K562 (cell line): Measurements from ENCODE around the gene GPHA2. TPM values are rescaled to one million over a fixed set of nuclear protein-coding genes. Genes with fewer than 3 reads are reported as not detected.

Experiments used
- ATAC-seq: fragments of 200-7000 bp; cut with Tn5 transposase; 3 replicates; pipeline ENCODE4 v1.9.1; 2020; ENCODE audit warnings: moderate library complexity
- BruUV-seq: library from RNA; stranded (reverse); fragments of 400-500 nt; replicated peaks from 2 replicates; lab custom pipeline; 2021; lab: Mats Ljungman, UMichigan
- CTCF ChIA-PET: fragments of 300-600 bp; formaldehyde crosslinking; extraction: SDS; loops from one replicate; lab custom pipeline; 2021; ENCODE audit warnings: low intra/inter-chr PET ratio; lab: Yijun Ruan, JAX
- POLR2A ChIA-PET: fragments of 300-600, 350-650 bp; sonication (Branson Sonifier 250); formaldehyde crosslinking; extraction: SDS; loops from one replicate; lab custom pipeline; 2021; ENCODE audit warnings: antibody characterized with exemption, inconsistent platforms; lab: Yijun Ruan, JAX
- DNase-seq, 4 experiments: peaks; one replicate each; pipeline versions ENCODE4 v3.0.0 to v3.0.0-alpha.2; 2011 to 2018; ENCODE audit warnings: low spot score in 3 of 4, mixed read lengths in 3 of 4; ENCODE audit errors: extremely low read depth in 1 of 4
- FAIRE-seq: peaks from 2 replicates; lab custom pipeline; 2011; peaks lifted over from hg19 to GRCh38; lab: Jason Lieb, UNC
- H2AFZ ChIP-seq: 2 replicates; pipeline ENCODE4 v1.6.0; 2011; ENCODE audit warnings: low read depth, low read length, control low read depth, inconsistent platforms
- H3K27ac ChIP-seq: fragments of 200-600 bp; 3 replicates; pipeline ENCODE4 v1.8.0; 2011; ENCODE audit warnings: low read depth, mild to moderate bottlenecking, control low read depth, inconsistent platforms, low read length, moderate library complexity, mixed read lengths; ENCODE audit errors: extremely low read depth
- H3K27me3 ChIP-seq, 2 experiments: fragments of 300-600 bp in 1 of 2; 2 replicates in 1 of 2; 3 replicates in 1 of 2; pipeline versions ENCODE4 v1.6.0 to v1.8.0; 2011; ENCODE audit warnings: inconsistent platforms in 2 of 2, low read length in 2 of 2, mild to moderate bottlenecking in 1 of 2, mixed read lengths in 1 of 2, moderate library complexity in 1 of 2; ENCODE audit not compliant: control insufficient read depth in 2 of 2, insufficient read depth in 2 of 2
- H3K36me3 ChIP-seq: fragments of 300-600 bp; 3 replicates; pipeline ENCODE4 v1.8.0; 2011; ENCODE audit warnings: mild to moderate bottlenecking, low read length, inconsistent platforms; ENCODE audit not compliant: control insufficient read depth, insufficient read depth
- H3K4me1 ChIP-seq, 2 experiments: fragments of 200-600 bp in 1 of 2; replicated peaks in 1 of 2; 2 replicates in 1 of 2; 3 replicates in 1 of 2; pipeline versions ENCODE4 v1.5.1 to v1.8.0; 2011; ENCODE audit warnings: inconsistent platforms in 2 of 2, low read length in 2 of 2, mild to moderate bottlenecking in 1 of 2, mixed read lengths in 1 of 2, moderate library complexity in 1 of 2; ENCODE audit not compliant: control insufficient read depth in 2 of 2, insufficient read depth in 2 of 2
- H3K4me2 ChIP-seq: 2 replicates; pipeline ENCODE4 v1.6.1; 2011; ENCODE audit warnings: low read length, control low read depth, inconsistent platforms, mixed read lengths; ENCODE audit not compliant: insufficient read depth
- H3K4me3 ChIP-seq: fragments of 200-600 bp; sonication (generic), shearing (Covaris generic); 2 replicates; pipeline ENCODE4 v1.5.1; 2016; ENCODE audit warnings: control low read depth, inconsistent platforms
- H3K79me2 ChIP-seq: fragments of 200-600 bp; 3 replicates; pipeline ENCODE4 v1.8.0; 2011; ENCODE audit warnings: low read length, inconsistent platforms; ENCODE audit not compliant: control insufficient read depth, insufficient read depth
- H3K9ac ChIP-seq, 2 experiments: 2 replicates each; pipeline versions ENCODE4 v1.6.0 to v1.6.1; 2011; ENCODE audit warnings: low read depth in 2 of 2, low read length in 2 of 2, control low read depth in 1 of 2, inconsistent platforms in 1 of 2, mild to moderate bottlenecking in 1 of 2, mixed read lengths in 1 of 2; ENCODE audit not compliant: insufficient read depth in 1 of 2
- H3K9me1 ChIP-seq: one replicate; pipeline ENCODE4 v1.6.0; 2011; ENCODE audit warnings: inconsistent platforms, mild to moderate bottlenecking, low read length, moderate library complexity; ENCODE audit not compliant: control insufficient read depth, insufficient read depth
- H3K9me3 ChIP-seq: replicated peaks from 2 replicates; pipeline ENCODE4 v1.5.1; 2011; ENCODE audit warnings: low read depth, low read length, inconsistent platforms; ENCODE audit not compliant: control insufficient read depth, insufficient read depth
- H4K20me1 ChIP-seq: replicated peaks from 2 replicates; pipeline ENCODE4 v1.6.1; 2011; ENCODE audit warnings: low read length, inconsistent platforms, mixed read lengths; ENCODE audit not compliant: control insufficient read depth, insufficient read depth
- ARID4B ChIP-seq: sonication (generic); formaldehyde crosslinking; IDR thresholded peaks from 2 replicates; pipeline ENCODE4 v1.8.0; 2022; ENCODE audit warnings: mild to moderate bottlenecking, missing genetic modification reagents
- POLR2AphosphoS5 ChIP-seq: IDR thresholded peaks from 2 replicates; pipeline ENCODE4 v1.6.1; 2011; ENCODE audit warnings: mild to moderate bottlenecking, low read depth, low read length, moderate library complexity; ENCODE audit not compliant: control insufficient read depth, insufficient read depth
- POLR2G ChIP-seq: fragments of 200-400 bp; formaldehyde crosslinking; IDR thresholded peaks from 2 replicates; pipeline ENCODE4 v1.6.1; 2017; ENCODE audit warnings: low read depth, mild to moderate bottlenecking, antibody characterized with exemption, low read length, moderate library complexity
- RBFOX2 ChIP-seq: fragments of 200-400 bp; formaldehyde crosslinking; IDR thresholded peaks from 2 replicates; pipeline ENCODE4 v1.6.1; 2017; ENCODE audit warnings: low read depth, mild to moderate bottlenecking, low read length, moderate library complexity
- TAL1 ChIP-seq: fragments of 450-650 bp; IDR thresholded peaks from 2 replicates; pipeline ENCODE4 v1.6.1; 2016; ENCODE audit warnings: mild to moderate bottlenecking
- ZNF121 ChIP-seq: sonication (generic); formaldehyde crosslinking; conservative IDR thresholded peaks from 2 replicates; pipeline ENCODE4 v1.8.0; 2022; ENCODE audit warnings: missing genetic modification reagents
- ZNF146 ChIP-seq: IDR thresholded peaks from one replicate; pipeline ENCODE4 v1.6.1; 2018; ENCODE audit warnings: missing compliant biosample characterization; ENCODE audit not compliant: unreplicated experiment
- WGBS: fragments of 100-300 bp; shearing (Covaris generic); methylation state at CpG from one replicate; pipeline ENCODE4 v1.1.6; 2016; ENCODE audit warnings: low coverage, mixed read lengths; ENCODE audit not compliant: insufficient coverage; ENCODE audit errors: missing lambda C conversion rate; 5-methylcytosine and 5-hydroxymethylcytosine counted together
- in situ Hi-C: fragments of 300-500 bp; cut with MboI; formaldehyde crosslinking; loops from 4 replicates; pipeline ENCODE4 v1.15.0; 2018; ENCODE audit warnings: inconsistent platforms, mixed read lengths
- intact Hi-C: fragments of 100-400 bp; cut with micrococcal nuclease; formaldehyde crosslinking; loops from 2 replicates; pipeline ENCODE4 v1.14.2; 2022
- polyA plus RNA-seq, 8 experiments: library from polyadenylated mRNA; depleted of rRNA in 4 of 8; stranded (reverse) in 5 of 8; unstranded in 3 of 8; fragments of >200 nt; fragmentation: Nextera tagmentation in 2 of 8; fragmentation: Illumina TruSeq in 1 of 8; extraction: Ambion mirVana in 2 of 8; extraction: Trizol in 1 of 8; gene quantifications; 2 replicates each; pipeline versions ENCODE4 v1.2.1 to v1.2.3, GENCODE V29; 2011 to 2014; ENCODE audit warnings: inconsistent platforms in 1 of 8, missing spikeins in 1 of 8
- total RNA-seq, 7 experiments: library from RNA; depleted of rRNA in 6 of 7; stranded (reverse); fragments of >200 nt in 6 of 7; fragmentation: Illumina TruSeq in 2 of 7; extraction: Trizol in 2 of 7; gene quantifications; 2 replicates each; pipeline versions ENCODE4 v1.2.1 to v1.2.3, GENCODE V29; 2011 to 2021; ENCODE audit warnings: low replicate concordance in 1 of 7

GPHA2 gene
- total and polyA plus RNA-seq, 9 of the 15 experiments (the other 6 are each of a cell fraction or from before 2014, with no cell fraction given): 0.17 to 0.22 TPM; not detected in 7

- FAIRE-seq (no peak), ATAC-seq (no peak), DNase-seq (no peak)
- in situ Hi-C loops (loop anchor here (5.0 kb wide), 2 partner anchors 46 to 106 kb away; no protein-coding TSS in a partner anchor), intact Hi-C loops (loop anchor here (1.0 to 5.0 kb wide), 2 partner anchors 46 to 106 kb away; no protein-coding TSS in a partner anchor)
- H3K4me3 ChIP-seq: no peak overlapping the region
- H3K79me2 ChIP-seq: no peaks in the 10 kb centered on the region
- WGBS: 86% methylated on average over 17 of the region's 25 CpGs
- CTCF ChIA-PET: interaction anchor here (0.5 to 3.4 kb wide), 3 partner anchors 46 to 105 kb away, joined by 4 to 39 read pairs (median 13); no protein-coding TSS in a partner anchor
- no TSS peak for BruUV-seq
- no peaks in the 10 kb centered on the region for H3K27me3 ChIP-seq
- H2AFZ ChIP-seq: no peak overlapping the region
- H3K27ac ChIP-seq: no peak overlapping the region; the same call in 2 of the 3 replicates
- no peak overlapping the region for H3K4me2 ChIP-seq
- POLR2A ChIA-PET: interaction anchor here (1.0 kb wide), 1 partner anchor 42 kb away, joined by 3 read pairs; no protein-coding TSS in a partner anchor
- no peak for TF ChIP-seq ZNF146 (CRISPR knock-in tag)
- TF ChIP-seq ZNF121 (CRISPR knock-in tag): no peak
- peak; percentile 65; the same call in 1 of the 2 replicates for TF ChIP-seq POLR2G
- no peak for TF ChIP-seq ARID4B (CRISPR knock-in tag)
- TF ChIP-seq POLR2AphosphoS5: peak; percentile 21; the same call in 1 of the 2 replicates
- peak; percentile 35; the same call in 1 of the 2 replicates for TF ChIP-seq RBFOX2
- TF ChIP-seq TAL1: no peak
- H4K20me1 ChIP-seq: no peaks in the 10 kb centered on the region
- peaks cover 34% of the 10 kb centered on the region; the same call in 2 of the 3 replicates for H3K36me3 ChIP-seq
- peak overlapping the region in 1 of 2 experiments; percentile 77; a peak in 2 of 4 replicates for H3K9ac ChIP-seq
- H3K4me1 ChIP-seq: peaks cover 21 to 81% of the 10 kb centered on the region in 2 experiments
- H3K9me1 ChIP-seq: no peaks in the 10 kb centered on the region
- no peaks in the 10 kb centered on the region for H3K9me3 ChIP-seq
Measured at GRCh38 chr11:64893194-64894069, 42.3 kb downstream of the GPHA2 start.
